Fibroblast of skin of right quadriceps (primary cell): Measurements from ENCODE around the gene PIEZO1.
A peak's percentile ranks its signal among the peaks of the same experiment; 100 is the strongest.
"Not testable (repeated sequence)": the region's sequence is repeated elsewhere in the genome, so short reads cannot be mapped to it uniquely, and the experiment has no call there.

ENCODE experiments used
- DNase-seq: peaks from one replicate; pipeline ENCODE4 v3.0.0-alpha.2; 2013

PIEZO1 gene

DNA sequence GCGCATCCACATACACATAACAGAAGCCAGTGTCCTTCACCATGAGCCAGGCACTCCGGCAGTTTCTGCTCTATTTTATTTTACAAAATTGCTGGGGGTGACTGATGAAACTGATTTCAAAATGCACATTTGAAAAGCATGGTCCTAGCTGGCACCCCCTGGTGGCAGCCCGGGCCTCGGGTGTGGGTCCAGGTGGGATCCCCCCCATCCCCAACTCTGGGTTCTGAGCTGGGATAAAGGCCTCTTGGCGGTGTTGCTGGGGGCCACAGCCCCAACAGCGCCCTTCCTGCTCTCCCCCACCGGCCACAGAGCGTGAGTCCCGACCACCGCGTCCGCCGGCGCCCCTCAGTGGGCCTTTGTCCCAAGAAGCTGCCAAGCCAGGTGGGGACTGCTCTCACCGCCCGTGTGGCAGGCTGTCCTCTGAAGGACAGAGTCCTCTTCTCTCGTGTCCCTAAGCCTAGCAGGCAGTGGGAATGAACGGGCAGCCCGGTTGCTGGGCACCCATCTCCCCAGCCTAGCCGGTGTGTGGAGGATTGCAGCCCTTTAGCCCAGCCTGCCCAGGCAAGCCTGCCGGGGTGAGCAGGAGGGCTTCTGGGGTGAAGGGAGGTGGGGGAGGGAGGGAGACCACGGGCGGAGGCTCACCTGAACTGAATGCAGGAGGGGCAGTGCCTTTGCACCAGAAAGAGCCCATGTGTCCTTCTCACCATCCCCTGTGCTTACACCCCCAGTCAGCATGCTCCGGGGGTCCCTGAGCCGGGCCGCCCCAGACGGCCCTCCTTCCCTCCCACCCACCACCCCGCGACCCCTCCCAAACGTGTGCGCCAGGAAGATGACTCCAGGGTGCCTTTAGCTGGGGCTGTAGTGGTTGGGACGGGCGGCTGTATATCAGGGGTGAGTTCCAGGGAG is 99.6 kb downstream of the PIEZO1 start:
- DNase-seq = peak; percentile 59

DNA sequence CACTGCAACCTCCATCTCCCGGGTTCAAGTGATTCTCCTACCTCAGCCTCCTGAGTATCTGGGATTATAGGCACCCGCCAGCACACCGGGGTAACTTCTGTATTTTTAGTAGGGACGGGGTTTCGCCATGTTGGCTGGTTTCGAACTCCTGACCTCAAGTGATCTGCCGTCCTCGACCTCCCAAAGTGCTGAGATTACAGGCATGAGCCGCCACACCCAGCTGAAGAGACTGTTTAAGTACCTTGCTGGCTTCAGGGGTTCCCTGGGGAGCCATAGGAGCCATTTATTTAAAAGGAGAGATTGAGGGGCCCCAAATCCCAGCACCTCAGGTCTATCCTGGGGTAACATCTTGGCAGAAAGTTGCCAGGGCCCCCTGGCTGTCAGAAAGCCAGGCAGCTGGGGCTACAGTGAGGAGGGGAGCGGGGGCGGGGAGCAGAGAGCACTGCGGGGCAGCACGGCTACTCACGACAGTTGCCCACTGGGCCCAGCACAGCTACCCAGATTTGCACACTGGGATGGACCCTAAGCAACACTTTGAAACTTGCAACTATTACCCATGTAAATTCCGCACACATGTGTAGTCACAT is 100.4 kb downstream of the PIEZO1 start:
- no peak for DNase-seq

DNA sequence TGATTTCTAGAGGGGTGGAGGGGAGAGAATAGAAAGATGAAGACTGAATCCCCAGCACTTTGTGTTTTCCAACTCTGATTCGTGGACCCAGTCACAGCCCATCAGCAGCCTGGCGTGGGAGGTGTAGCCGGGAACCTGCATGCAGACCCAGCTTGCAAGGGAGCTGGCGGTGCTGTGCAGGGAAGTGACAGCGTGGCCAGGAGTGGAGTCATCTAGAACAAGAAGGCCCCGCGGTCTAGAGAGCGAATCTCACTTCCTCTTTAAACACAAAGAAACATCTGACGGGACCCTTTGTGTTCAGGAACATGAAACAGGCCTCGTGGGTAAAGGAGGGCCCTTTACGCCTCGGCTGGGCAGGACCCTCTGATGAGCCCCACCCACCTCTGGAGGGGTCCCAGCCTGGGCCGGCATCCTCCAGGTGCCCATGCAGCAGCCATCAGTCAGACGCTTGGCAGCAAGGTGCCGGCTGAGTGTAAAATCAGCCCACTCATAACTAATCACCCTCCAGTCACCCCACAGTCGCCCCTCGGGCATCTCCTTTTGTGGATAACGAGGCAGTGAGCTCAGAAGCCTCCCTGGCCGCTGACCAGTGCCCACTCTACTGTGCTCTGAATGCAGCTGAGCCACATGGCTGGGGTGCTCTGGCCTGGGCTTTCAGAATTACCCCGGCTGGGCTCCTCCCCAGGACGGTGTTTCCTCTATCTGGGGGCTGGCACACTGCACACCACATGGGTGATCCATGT is 103.1 kb downstream of the PIEZO1 start:
- DNase-seq = no peak

DNA sequence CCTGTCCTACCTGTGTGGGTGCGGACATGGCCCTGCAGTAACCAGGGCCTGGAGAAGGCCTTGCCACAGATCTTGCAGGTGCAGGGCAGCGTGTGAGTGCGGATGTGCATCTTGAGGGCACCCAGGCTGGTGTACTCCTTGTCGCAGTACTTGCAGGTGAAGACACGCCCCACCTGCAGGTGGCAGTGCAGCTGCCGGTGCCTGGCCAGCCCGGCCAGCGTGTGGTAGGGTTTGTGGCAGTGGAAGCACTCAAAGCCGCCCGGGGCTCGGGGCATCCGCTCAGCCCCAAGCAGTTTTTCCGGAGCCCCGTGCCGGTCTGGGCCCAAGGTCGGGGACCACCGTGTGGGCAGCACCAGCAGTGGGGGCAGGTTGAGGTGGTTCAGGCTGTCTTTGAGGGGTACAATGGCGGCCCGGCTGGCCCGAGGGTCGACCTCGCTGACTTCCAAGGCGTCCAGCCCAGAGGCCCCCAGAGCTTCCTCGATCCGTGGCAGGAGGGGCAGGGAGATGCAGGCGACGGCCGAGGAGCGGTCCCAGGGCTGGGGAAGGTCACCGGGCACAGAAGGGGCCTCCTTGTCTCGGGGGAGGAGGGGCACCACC is 103.8 kb downstream of the PIEZO1 start:
- DNase-seq = no peak

GRCh38 chr16:88680554-88681083 is 104.4 kb downstream of the PIEZO1 start:
- DNase-seq = no peak

GRCh38 chr16:88678224-88678979 is 106.6 kb downstream of the PIEZO1 start:
- no peak for DNase-seq

- DNase-seq = no peak
These were observed 107.3 kb downstream of the PIEZO1 start for GRCh38 chr16:88677721-88678120.

DNA sequence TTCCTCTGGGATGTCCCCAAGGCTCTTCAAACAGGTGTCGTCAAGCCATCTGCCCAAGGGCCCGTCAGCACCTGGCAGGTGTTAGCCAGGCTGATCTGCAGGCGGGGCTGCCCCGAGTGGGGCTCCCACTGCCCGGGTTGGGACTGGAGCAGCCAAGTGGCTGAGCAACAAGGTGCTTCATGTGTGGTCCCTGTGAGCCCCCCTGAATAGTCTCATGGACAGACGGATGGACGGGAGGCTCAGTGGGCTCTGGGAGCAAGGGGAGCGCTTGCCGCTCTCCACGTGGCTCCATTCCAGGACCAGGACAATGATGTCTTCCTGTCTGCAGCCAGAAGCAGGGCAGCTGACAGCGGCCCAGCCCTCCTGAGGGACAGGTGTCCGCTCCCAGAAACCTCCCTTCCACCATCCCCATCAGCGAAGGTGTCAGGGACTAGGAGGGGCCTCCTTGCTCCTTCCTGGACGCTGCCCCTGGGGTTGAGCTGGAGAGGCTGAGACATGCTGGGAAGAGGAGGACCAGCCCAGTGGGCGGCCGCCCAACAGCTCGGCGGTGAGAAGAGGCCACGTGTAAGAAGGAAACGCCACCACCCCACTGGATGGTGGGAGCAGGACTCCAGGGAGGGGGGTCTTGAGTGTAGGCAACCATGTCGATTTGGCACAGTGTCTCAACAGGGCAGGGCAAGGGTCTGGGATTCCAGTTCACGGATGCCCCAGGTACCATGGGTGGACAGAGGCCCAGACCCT is 108.3 kb downstream of the PIEZO1 start:
- DNase-seq = no peak

- DNase-seq = no peak
These were observed 111.2 kb downstream of the PIEZO1 start for GRCh38 chr16:88673716-88674379.

DNA sequence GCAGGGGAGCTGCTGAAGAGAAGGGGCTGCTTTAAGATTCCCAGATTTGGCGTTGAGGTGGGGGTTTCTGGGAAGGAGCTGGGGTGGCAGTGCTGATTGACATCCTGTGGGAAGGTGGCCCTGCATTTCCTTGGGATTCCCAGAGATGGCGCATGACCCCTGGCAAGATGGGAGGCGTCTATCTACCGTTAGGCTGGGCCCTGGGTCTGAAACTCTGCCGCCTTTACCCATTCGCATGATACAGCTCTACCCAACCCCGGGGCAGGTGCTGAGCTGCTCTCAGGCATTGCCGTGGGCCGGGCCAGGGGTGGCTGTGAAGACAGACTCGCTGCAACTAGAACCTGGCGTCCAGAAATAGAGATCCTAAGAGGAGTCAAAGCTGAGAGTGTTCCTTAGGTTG is 112.2 kb downstream of the PIEZO1 start:
- no peak for DNase-seq

DNA sequence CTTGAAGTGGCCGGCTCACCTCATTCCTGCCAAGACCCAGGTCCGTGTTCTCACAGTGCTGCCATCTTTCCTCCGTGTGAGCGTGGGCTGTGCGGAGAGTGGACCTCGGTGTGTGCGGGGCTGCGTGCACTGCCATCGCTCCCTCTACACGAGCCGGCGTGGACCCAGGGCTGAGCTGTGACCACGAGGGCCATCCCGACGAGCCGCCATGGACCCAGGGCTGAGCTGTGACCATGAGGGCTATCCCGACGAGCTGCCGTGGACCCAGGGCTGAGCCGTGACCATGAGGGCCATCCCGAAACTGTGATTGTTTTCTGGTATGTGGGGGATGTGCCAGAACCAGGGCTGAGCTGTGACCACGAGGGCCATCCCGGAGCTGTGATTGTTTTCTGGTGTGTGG is 113.2 kb downstream of the PIEZO1 start:
- DNase-seq = no peak

DNA sequence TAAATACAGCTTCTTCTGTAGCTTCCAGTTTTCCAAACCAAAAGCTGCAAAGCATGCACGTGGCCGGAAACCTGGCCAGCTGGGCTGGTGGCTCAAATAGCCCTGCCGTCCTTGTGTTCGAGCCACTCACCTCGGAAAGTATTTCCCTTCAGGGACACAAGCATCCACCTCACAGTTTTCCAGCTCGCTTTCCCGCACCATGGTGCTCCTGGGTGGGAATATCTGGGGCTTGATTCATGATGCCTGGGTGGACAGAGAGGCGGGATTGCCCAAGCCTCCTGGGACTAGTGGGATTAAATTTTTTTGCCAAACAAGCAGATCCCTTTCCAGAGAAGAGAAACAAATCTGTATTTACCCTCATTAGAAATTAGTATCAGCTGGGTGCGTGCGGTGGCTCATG is 115.0 kb downstream of the PIEZO1 start:
- DNase-seq = no peak

DNA sequence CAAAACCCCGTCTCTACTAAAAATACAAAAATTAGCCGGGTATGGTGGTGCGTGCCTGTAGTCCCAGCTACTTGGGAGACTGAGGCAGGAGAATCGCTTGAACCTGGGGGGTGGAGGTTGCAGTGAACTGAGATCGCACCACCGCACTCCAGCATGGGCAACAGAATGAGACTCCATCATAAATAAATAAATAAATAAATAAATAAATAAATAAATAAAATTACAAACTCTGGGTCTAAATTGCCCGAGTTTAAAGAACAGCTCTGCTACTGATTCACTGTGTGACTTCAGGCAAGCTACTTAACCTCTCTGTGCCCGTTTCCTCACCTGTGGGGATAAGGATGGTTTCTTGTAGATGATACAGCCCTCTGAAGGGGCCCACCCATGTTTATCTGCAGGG is 115.5 kb downstream of the PIEZO1 start:
- DNase-seq = not testable (repeated sequence)

DNA sequence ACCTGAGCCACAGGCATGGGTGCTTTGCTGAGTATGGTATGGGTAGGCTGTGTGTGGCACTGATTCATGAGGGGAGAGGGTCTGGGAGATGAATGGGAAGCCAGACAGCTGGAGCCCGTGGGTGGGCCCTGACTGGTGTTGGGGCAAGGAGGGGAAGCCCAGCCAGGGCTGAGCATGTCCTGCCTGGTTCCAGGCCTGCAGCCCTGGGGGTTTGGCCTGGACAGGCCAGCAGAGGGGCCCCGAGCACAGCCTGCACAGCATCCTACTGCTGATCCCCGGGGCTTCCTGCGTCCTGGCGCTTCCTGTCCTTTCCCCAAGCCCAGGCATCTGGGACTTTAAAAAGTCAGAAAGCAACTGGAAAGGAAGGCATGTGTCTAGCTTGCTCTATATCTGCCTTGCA is 117.6 kb downstream of the PIEZO1 start:
- no peak for DNase-seq

DNA sequence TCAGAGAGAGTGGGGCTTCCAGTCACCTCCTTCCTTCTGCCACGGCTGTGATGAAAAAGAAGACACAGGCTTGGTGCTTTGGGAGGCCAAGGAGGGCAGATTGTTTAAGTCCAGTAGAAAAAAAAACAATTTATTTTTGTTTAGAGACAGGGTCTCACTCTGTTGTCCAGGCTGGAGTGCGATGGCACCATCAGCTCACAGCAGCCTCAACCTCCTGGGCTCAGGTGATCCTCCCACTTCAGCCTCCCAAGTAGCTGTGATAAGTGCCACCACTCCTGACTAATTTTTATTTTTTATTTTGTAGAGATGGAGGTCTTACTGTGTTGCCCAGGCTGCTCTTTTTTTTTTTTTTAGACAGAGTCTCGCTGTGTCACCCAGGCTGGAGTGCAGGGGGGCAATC is 119.5 kb downstream of the PIEZO1 start:
- DNase-seq = no peak
